ENCODE measurements around the gene RESP18.
"Not testable (repeated sequence)": the region's sequence is repeated elsewhere in the genome, so short reads cannot be mapped to it uniquely, and the experiment has no call there.

Gene RESP18

GRCh38 chr2:219292616-219293015 lies 39.9 kb downstream of the RESP18 start:
- DNase-seq = no peak

- DNase-seq = no peak
Observed at GRCh38 chr2:219291910-219292490, 40.5 kb downstream of the RESP18 start.

GRCh38 chr2:219291394-219291793 lies 41.1 kb downstream of the RESP18 start:
- no peak for DNase-seq

DNA sequence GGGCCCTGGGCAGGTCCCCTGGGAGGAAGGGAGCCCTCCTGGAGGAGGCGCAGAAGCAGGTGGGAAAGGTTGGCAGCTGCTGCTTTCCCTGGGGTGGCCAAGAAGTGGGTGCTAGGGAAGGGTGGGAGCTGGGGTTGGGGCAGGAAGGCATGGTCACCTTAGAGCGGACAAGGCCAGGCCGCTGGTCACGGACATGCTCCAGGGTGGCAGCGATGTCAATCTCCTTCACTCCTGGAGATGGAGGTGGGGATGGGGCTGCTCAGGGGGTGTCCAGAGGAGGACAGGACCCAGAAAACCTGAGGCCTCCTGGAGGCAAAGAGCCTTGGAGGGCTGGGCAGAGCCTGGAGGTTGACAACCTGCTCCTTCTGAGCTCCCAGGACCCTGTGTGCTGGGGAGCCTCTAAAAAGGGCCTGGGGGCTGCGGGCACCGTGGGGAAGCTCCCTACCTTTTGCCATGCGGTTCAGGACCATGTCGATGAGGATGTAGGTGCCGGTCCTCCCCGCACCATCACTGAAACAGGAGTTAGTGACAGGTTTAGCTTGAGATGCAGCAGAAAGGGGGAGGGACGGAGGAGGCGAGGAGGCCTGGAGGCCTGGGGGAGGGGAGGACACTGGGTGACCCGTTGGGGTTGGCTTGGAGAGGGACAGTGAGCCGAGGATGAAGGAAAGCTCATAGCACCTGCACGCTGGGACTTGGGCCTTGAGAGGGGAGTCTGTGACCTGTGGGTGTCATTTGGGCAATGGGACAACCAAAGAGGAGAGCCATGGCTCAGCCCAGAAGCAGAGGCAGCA lies 42.0 kb downstream of the RESP18 start:
- no peak for DNase-seq

DNA sequence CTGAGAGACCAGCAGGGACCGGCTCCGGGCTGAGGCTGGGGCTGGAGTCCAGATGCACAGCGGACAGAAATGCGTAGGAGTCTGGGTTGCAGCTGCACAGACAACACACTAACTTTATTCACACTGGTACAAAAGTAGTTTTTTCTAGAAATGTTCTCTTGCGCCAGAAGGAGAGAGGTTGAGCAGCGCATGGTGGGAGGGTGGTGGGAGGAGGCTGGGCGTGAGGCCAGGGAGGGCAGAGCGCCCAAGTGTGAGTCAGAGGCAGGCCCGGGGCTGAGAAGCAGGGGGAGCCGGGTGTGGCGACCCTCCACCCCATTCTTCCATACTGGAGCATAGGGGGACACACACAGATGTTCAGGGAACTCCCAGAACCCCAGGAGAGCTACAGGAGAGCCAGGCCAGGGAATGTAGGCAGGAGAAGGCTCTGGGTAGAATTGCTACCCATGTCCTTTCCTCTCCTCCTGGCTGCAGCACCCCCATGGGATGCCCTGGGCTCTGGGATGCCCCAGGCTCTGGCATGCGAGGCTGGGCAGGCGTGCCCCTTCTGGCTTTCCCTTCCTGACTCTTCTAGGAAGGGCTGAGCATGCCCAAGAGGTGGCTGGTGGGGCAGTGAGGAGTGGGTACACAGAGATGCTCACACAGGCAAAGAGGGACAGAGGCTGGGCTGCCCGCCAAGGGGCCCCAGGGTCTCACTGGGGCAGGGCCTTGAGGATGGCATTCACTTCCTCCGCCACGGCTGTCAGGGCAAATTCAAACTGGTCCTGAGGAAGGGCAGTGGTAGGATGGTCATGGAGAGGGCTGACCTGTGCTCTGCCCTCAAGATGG lies 42.8 kb downstream of the RESP18 start:
- peak in 54 of 56 donors; percentile 28 to 95 (median 81) for DNase-seq

DNA sequence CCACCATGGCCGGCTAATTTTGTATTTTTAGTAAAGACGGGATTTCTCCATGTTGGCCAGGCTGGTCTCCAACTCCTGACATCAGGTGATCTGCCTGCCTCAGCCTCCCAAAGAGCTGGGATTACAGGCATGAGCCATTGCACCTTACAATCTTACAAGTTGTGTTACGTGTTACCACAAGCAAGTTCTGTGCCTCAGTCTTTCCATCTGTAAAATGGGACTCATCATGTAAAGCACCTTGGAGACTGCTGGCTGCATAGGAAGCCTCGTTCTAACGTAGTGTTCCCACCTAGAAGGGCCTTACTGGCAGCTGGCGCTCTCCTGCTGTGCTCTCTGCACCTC lies 43.4 kb downstream of the RESP18 start:
- DNase-seq = no peak

GRCh38 chr2:219287580-219288265 lies 44.8 kb downstream of the RESP18 start:
- DNase-seq = no peak

DNA sequence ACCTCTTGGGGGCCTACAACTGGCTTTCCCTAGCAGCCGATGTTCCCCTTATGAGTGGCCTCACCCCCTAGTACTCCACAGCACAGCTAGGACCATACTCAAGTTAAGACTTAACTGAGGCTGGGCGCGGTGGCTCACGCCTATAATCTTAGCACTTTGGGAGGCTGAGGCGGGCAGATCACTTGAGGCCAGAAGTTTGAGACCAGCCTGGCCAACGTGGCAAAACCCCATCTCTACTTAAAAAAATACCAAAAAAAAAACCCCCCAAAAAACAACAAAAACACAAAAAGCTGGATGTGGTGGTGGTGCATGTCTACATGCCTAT lies 45.5 kb downstream of the RESP18 start:
- DNase-seq = not testable (repeated sequence)

DNA sequence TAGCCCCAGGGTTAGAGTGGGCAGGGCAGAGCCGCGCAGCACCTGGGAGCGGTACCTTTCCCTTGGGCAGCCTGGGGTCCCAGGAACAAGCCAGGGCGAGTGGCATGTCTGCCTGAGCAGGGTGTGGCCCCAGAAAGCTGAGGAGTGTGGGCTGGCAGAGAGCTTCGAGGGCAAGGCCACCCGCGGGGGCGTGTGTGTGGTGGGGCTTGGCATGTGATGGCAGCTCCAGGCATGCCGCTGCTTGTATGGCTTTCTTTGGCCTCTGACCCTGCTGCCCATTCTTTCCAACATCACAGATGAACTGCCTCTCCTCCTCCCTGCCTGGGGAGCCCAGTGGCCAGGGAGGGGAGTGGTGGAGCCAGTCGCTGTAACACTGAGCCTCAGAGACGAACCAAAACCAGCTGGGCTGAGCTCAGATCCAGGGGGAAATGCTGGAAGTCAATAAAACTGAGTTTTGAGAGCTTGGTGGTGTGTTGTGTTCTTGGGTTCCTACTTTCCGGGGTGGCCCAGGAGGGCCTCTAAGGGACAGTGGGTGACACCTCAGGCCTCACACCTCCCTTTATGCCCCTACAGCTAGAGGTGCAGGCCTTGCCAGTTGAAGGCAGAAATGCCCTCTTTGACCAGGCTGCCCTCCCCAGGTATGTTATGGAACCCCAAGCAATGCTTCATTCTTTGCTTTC lies 46.0 kb downstream of the RESP18 start:
- peak in 29 of 56 donors; percentile 24 to 73 (median 52) for DNase-seq

GRCh38 chr2:219285894-219286425 lies 46.6 kb downstream of the RESP18 start:
- DNase-seq = peak in 35 of 56 donors; percentile 27 to 73 (median 57)

DNA sequence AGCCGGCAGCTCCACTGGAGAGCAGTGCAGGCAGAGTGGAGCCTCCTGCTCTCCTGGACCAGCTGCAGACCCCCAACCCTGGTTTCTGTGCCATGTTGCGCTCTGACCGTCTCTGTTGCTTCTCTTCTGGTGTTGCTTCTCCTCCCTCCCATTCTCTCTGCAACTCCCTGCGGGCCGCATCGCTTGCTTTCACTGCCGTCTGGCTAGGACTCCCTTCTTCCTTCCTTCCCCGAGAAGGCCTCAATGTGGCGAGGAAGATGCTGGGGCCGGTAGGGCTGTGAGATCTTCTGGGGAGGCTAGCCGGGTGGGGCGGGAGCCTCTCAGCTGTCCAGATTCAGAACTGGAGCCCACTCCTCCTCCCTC lies 47.2 kb downstream of the RESP18 start:
- peak in 1 of 56 donors; percentile 17 for DNase-seq

- DNase-seq = no peak
Observed at GRCh38 chr2:219284501-219285372, 47.8 kb downstream of the RESP18 start.

DNA sequence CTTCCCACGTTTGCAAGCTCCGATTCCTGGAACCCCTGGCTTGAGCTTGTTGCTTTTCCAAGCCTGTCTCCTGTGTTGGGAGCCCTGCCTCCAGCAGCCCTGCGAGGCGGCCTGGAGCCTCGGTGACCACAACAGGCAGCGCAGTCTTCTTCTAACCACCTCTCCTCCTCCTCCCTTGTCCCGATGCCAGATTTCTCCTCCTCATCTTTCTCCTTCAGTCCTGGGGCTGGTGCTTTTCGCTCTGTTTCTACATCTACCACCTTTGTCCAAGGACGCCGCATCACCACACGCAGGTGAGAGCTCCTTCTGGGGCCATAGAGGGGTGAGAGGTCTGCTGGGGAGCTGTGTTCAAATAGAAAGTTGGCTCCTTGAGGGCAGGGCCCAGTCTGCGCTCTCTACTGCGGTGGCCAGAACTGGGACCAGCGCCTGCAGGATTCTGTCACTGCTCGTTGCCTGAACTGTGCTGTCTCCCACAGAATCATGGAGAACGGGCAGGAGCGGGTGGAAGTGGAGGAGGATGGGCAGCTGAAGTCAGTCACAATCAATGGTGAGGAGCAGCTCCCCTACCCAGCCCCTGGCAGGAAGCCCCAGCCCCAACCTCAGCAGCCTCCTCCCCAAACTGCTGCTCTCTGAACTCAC lies 49.5 kb downstream of the RESP18 start:
- DNase-seq = peak in 5 of 56 donors; percentile 19 to 34 (median 25)

DNA sequence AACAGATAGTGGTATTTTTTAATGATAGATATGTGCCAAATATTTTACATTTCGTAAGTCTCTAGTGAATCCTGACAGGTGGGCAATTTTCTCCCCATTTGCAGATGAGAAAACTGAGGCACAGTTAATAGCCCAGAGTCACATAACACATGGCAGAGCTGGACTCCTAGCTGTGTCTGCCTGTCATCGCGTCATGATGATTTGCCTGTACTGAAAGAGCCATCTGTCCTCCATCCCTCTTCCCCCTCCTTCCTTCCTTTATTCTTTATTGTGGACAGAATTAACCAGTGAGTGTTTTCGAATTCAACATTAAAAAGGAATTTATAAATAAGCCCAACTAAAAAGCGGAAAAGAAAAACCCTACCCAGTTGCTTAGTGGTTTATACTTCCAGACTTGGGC lies 50.2 kb downstream of the RESP18 start:
- DNase-seq = peak in 30 of 56 donors; percentile 22 to 86 (median 54)

DNA sequence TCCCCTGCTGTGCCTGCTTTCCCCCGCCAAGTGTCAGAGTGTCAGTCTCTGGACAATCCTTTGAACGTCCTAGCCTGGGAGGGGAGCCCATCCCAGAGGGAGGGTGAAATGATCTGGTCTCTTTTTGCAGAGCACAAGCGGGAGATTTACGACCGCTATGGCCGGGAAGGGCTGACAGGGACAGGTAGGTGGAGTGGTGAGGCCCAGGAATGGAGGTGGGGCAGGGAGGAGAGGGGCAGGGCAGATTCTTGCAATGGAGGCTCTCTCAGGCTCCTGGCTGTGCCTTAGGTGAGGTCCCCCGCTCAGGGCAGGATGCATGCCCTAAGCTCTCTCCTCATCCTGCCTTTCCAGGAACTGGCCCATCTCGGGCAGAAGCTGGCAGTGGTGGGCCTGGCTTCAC lies 51.0 kb downstream of the RESP18 start:
- DNase-seq = no peak

- DNase-seq = no peak
Observed at GRCh38 chr2:219280651-219281050, 51.9 kb downstream of the RESP18 start.

DNA sequence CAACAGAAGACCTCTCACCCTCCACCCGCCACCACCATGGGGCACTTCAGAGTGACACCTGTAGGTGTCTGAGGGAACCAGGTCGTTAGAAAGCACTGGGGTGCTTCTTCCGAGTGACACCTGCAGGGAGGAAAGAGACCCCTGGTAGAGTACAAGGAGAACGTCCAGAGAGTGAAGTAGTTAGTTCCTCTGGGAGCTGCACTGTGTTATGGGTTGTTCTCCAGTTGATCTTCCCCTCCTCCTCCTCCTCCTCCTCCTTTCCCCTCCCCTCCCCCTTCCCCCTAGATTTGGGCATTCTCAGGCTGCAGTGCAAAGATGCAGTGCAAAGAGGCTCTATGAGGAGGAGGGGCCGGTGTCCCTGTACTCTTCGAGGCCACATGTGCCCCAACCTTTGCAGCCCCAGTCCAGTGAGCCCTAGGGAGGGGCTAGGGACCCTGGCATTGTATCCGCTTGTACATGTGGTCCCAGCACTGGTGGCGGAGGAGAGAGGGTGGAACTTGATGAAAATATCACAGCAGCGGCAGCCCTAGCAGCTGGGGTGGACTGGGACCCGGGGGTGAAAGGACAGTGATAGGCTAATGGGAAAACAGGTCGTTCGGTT lies 52.5 kb downstream of the RESP18 start:
- peak in 3 of 56 donors; percentile 56 to 74 (median 71) for DNase-seq

- peak; percentile 55 to 99 (median 97) for DNase-seq
Observed at GRCh38 chr2:219279151-219279915, 53.2 kb downstream of the RESP18 start, which contains the start of gene DNAJB2. DNAJB2 (plus strand) TSS chr2:219279366; CDS start chr2:219279834, 468 bp downstream.

All from amygdala (tissue), 56 donors.